CD14-positive monocyte (primary cell): ENCODE measurements around the gene PPP3CA. TPM values are rescaled to one million over a fixed set of nuclear protein-coding genes. Genes with fewer than 3 reads are reported as not detected.

Source experiments
- DNase-seq, 3 donors: peaks; one replicate each; pipeline ENCODE4 v3.0.0-alpha.2; 2011 to 2022
- H2AFZ ChIP-seq: 2 replicates; pipeline ENCODE4 v1.6.0; 2012; ENCODE audit warnings: mild to moderate bottlenecking, low read depth, low read length, inconsistent platforms; ENCODE audit not compliant: insufficient read depth, poor library complexity, severe bottlenecking
- H3K27ac ChIP-seq, 2 donors: 1 replicate in 1 of 2; 2 replicates in 1 of 2; pipeline ENCODE4 v1.5.1; 2012 to 2013; ENCODE audit warnings: low read length in 2 of 2, control low read depth in 1 of 2, inconsistent platforms in 1 of 2, low read depth in 1 of 2, mild to moderate bottlenecking in 1 of 2
- H3K27me3 ChIP-seq, 2 donors: one replicate each; pipeline versions ENCODE4 v1.6.0 to v1.6.1; 2011 to 2013; ENCODE audit warnings: low read length in 2 of 2; ENCODE audit not compliant: control insufficient read depth in 2 of 2, insufficient read depth in 2 of 2
- H3K36me3 ChIP-seq, 2 donors: replicated peaks in 1 of 2; 1 replicate in 1 of 2; 2 replicates in 1 of 2; pipeline versions ENCODE4 v1.5.1 to v1.6.1; 2012 to 2013; ENCODE audit warnings: low read length in 2 of 2, control low read depth in 1 of 2, inconsistent platforms in 1 of 2, mild to moderate bottlenecking in 1 of 2; ENCODE audit not compliant: insufficient read depth in 2 of 2, control insufficient read depth in 1 of 2
- H3K4me1 ChIP-seq, 2 donors: 1 replicate in 1 of 2; 2 replicates in 1 of 2; pipeline versions ENCODE4 v1.5.1 to v1.6.1; 2012 to 2013; ENCODE audit warnings: low read length in 2 of 2, control low read depth in 1 of 2, inconsistent platforms in 1 of 2, mild to moderate bottlenecking in 1 of 2, moderate library complexity in 1 of 2; ENCODE audit not compliant: insufficient read depth in 2 of 2, control insufficient read depth in 1 of 2
- H3K4me2 ChIP-seq: replicated peaks from 2 replicates; pipeline ENCODE3; 2012; ENCODE audit warnings: low read length, moderate library complexity, mild to moderate bottlenecking; ENCODE audit not compliant: poor library complexity, severe bottlenecking; ENCODE audit errors: extremely low read depth
- H3K4me3 ChIP-seq, 3 experiments: fragments of 200-600 bp in 1 of 3; sonication (generic) in 1 of 3; replicated peaks in 1 of 3; 1 replicate in 2 of 3; 2 replicates in 1 of 3; pipeline ENCODE4 v1.5.1; 2011 to 2013; ENCODE audit warnings: low read length in 3 of 3, mild to moderate bottlenecking in 3 of 3, control low read depth in 2 of 3, low read depth in 2 of 3, inconsistent platforms in 1 of 3, moderate library complexity in 1 of 3
- H3K79me2 ChIP-seq: 2 replicates; pipeline ENCODE4 v1.6.0; 2012; ENCODE audit warnings: mild to moderate bottlenecking, control low read depth, inconsistent platforms, low read length, moderate library complexity; ENCODE audit not compliant: insufficient read depth
- H3K9ac ChIP-seq: 2 replicates; pipeline ENCODE4 v1.6.0; 2017; ENCODE audit warnings: low read length, mild to moderate bottlenecking; ENCODE audit not compliant: insufficient read depth, poor library complexity, severe bottlenecking
- H3K9me3 ChIP-seq, 2 donors: replicated peaks in 1 of 2; 1 replicate in 1 of 2; 2 replicates in 1 of 2; pipeline versions ENCODE4 v1.5.1 to v1.6.1; 2012 to 2013; ENCODE audit warnings: low read length in 2 of 2, control low read depth in 1 of 2; ENCODE audit not compliant: control insufficient read depth in 1 of 2, insufficient read depth in 1 of 2
- H4K20me1 ChIP-seq: 2 replicates; pipeline ENCODE4 v1.6.0; 2012; ENCODE audit warnings: mild to moderate bottlenecking, low read length, control low read depth, moderate library complexity; ENCODE audit not compliant: insufficient read depth
- H3K27ac Mint-ChIP-seq, 7 donors: one replicate each; pipeline ENCODE4 v1.8.0; 2020; ENCODE audit warnings: mild to moderate bottlenecking in 7 of 7, mixed read lengths in 7 of 7, moderate library complexity in 6 of 7, inconsistent platforms in 2 of 7
- H3K27me3 Mint-ChIP-seq, 3 donors: one replicate each; pipeline ENCODE4 v1.8.0; 2021 to 2022; ENCODE audit warnings: low read depth in 3 of 3, mild to moderate bottlenecking in 3 of 3, mixed read lengths in 3 of 3, moderate library complexity in 3 of 3, inconsistent platforms in 1 of 3
- H3K36me3 Mint-ChIP-seq, 2 donors: one replicate each; pipeline ENCODE4 v1.8.0; 2020; ENCODE audit warnings: mixed read lengths in 2 of 2, inconsistent platforms in 1 of 2, mild to moderate bottlenecking in 1 of 2
- H3K4me1 Mint-ChIP-seq: one replicate; pipeline ENCODE4 v1.8.0; 2020; ENCODE audit warnings: mild to moderate bottlenecking, mixed read lengths
- H3K4me3 Mint-ChIP-seq, 2 donors: one replicate each; pipeline ENCODE4 v1.8.0; 2020; ENCODE audit warnings: mild to moderate bottlenecking in 2 of 2, mixed read lengths in 2 of 2, moderate library complexity in 1 of 2
- H3K9me3 Mint-ChIP-seq, 7 donors: one replicate each; pipeline ENCODE4 v1.8.0; 2020 to 2022; ENCODE audit warnings: mixed read lengths in 7 of 7, mild to moderate bottlenecking in 6 of 7, moderate library complexity in 6 of 7, inconsistent platforms in 2 of 7
- CTCF ChIP-seq: fragments of 200-600 bp; IDR thresholded peaks from one replicate; pipeline ENCODE4 v1.8.0; 2022; ENCODE audit warnings: antibody characterized with exemption, mild to moderate bottlenecking
- WGBS: methylation state at CpG from one replicate; pipeline ENCODE4 v1.1.5; 2013; ENCODE audit warnings: missing lambda C conversion rate; ENCODE audit not compliant: insufficient coverage; 5-methylcytosine and 5-hydroxymethylcytosine counted together
- intact Hi-C, 2 donors: fragments of 100-400 bp; cut with micrococcal nuclease; formaldehyde crosslinking; loops; one replicate each; pipeline versions ENCODE4 v1.15.0 to v1.15.1; 2023
- polyA plus RNA-seq, 3 donors: library from polyadenylated mRNA; depleted of rRNA in 1 of 3; unstranded in 2 of 3; stranded (reverse) in 1 of 3; fragments of 300-500 nt in 2 of 3; fragments of >200 nt in 1 of 3; fragmentation: Illumina TruSeq in 2 of 3; gene quantifications; 1 replicate in 2 of 3; 2 replicates in 1 of 3; pipeline ENCODE4 v1.2.3, GENCODE V29; 2012 to 2021

The PPP3CA gene
- polyA plus RNA-seq, 3 donors: 5.1 to 9.7 (median 8.9) TPM

- Histone ChIP-seq H3K4me2 (no peak overlapping the region), H4K20me1 (no peaks in the 10 kb centered on the region), H3K9ac (no peak overlapping the region), H3K27ac (no peak overlapping the region), H3K9me3 (no peaks in the 10 kb centered on the region), H3K79me2 (no peaks in the 10 kb centered on the region), H3K4me1 (no peaks in the 10 kb centered on the region), H3K36me3 (peaks cover 0 to 10% of the 10 kb centered on the region in 2 donors), H3K27me3 (no peaks in the 10 kb centered on the region), H2AFZ (no peak overlapping the region), H3K4me3 (no peak overlapping the region)
- intact Hi-C loops: no loop called here
- no peak overlapping the region for H3K4me3 Mint-ChIP-seq
- 91% methylated on average over 5 of the region's 6 CpGs for WGBS
- TF ChIP-seq CTCF: no peak
- H3K27me3 Mint-ChIP-seq: peaks cover 0 to 1% (median 0%) of the 10 kb centered on the region in 3 donors
- DNase-seq: no peak
- H3K9me3 Mint-ChIP-seq: no peaks in the 10 kb centered on the region
- H3K36me3 Mint-ChIP-seq: peaks cover 14 to 22% of the 10 kb centered on the region in 2 donors
- peaks cover 20% of the 10 kb centered on the region for H3K4me1 Mint-ChIP-seq
- H3K27ac Mint-ChIP-seq: no peak overlapping the region
Observed at GRCh38 chr4:101066626-101067170, 280.6 kb downstream of the PPP3CA start.

GRCh38 chr4:101065935-101066485 is 281.3 kb downstream of the PPP3CA start:
- Histone ChIP-seq H3K4me1 (no peaks in the 10 kb centered on the region), H3K79me2 (no peaks in the 10 kb centered on the region), H3K36me3 (peaks cover 0 to 13% of the 10 kb centered on the region in 2 donors), H3K9ac (no peak overlapping the region), H3K9me3 (no peaks in the 10 kb centered on the region), H2AFZ (no peak overlapping the region), H3K27ac (no peak overlapping the region), H3K4me3 (no peak overlapping the region), H4K20me1 (no peaks in the 10 kb centered on the region), H3K4me2 (no peak overlapping the region), H3K27me3 (no peaks in the 10 kb centered on the region)
- H3K4me1 Mint-ChIP-seq: peaks cover 17% of the 10 kb centered on the region
- intact Hi-C loops: no loop called here
- H3K4me3 Mint-ChIP-seq: no peak overlapping the region
- H3K27me3 Mint-ChIP-seq: peaks cover 0 to 1% (median 0%) of the 10 kb centered on the region in 3 donors
- DNase-seq: no peak
- no peaks in the 10 kb centered on the region for H3K9me3 Mint-ChIP-seq
- peak overlapping the region in 2 of 7 donors; percentile 10 to 69 for H3K27ac Mint-ChIP-seq
- whole genome bisulfite sequencing: no CpG with 5 or more reads among the region's 1 CpG
- TF ChIP-seq CTCF: no peak
- H3K36me3 Mint-ChIP-seq: peaks cover 15 to 22% of the 10 kb centered on the region in 2 donors
